Type B pancreatic cell (in vitro differentiated cells): ENCODE results near the gene PYGM. TPM values are rescaled to one million over a fixed set of nuclear protein-coding genes. Genes with fewer than 3 reads are reported as not detected.

ENCODE experiments used
- DNase-seq: peaks from one replicate; pipeline ENCODE4 v3.0.0; 2021; ENCODE audit warnings: mixed read lengths; ENCODE audit not compliant: unreplicated experiment; ENCODE audit errors: extremely low spot score
- H3K27ac Mint-ChIP-seq: 2 replicates; pipeline ENCODE4 v1.8.0; 2021; ENCODE audit warnings: mild to moderate bottlenecking, mixed read lengths
- H3K27me3 Mint-ChIP-seq: 2 replicates; pipeline ENCODE4 v1.8.0; 2021; ENCODE audit warnings: mixed read lengths
- H3K36me3 Mint-ChIP-seq: 2 replicates; pipeline ENCODE4 v1.8.0; 2021; ENCODE audit warnings: mixed read lengths
- H3K4me1 Mint-ChIP-seq: one replicate; pipeline ENCODE4 v1.8.0; 2021; ENCODE audit warnings: mixed read lengths; ENCODE audit not compliant: unreplicated experiment
- H3K4me3 Mint-ChIP-seq: 2 replicates; pipeline ENCODE4 v1.8.0; 2021; ENCODE audit warnings: mild to moderate bottlenecking, mixed read lengths
- H3K9me3 Mint-ChIP-seq: 2 replicates; pipeline ENCODE4 v1.8.0; 2021; ENCODE audit warnings: mixed read lengths
- CTCF ChIP-seq: fragments of 200-600 bp; sonication (generic); conservative IDR thresholded peaks from 2 replicates; pipeline ENCODE4 v1.5.0; 2021; ENCODE audit warnings: antibody characterized with exemption, mild to moderate bottlenecking
- total RNA-seq: library from RNA; stranded (reverse); gene quantifications from 2 replicates; pipeline ENCODE4 v1.2.1, GENCODE V29; 2021; ENCODE audit warnings: low replicate concordance

The PYGM gene
- total RNA-seq, 1 donor from 2014 or later = 239 TPM

DNA sequence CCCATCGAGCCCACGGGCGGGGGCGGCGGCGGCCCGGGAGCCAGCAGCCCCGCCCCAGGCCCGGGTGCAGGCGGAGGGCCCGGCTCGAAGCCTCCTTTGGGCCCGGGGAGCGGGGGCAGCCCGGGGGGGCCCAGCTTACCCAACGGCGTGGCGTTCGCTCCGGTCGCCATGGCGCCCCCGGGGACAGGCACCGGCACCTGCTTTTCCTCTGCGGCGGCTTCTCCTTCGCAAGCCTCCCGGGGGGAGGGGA, 18.4 kb upstream of the PYGM start:
- H3K4me1 Mint-ChIP-seq = peaks cover 21% of the 10 kb centered on the region
- H3K9me3 Mint-ChIP-seq = no peaks in the 10 kb centered on the region
- peaks cover 36% of the 10 kb centered on the region for H3K36me3 Mint-ChIP-seq
- H3K4me3 Mint-ChIP-seq = peak overlapping the region; percentile 92
- no peak for DNase-seq
- H3K27ac Mint-ChIP-seq = no peak overlapping the region
- no peak for TF ChIP-seq CTCF
- H3K27me3 Mint-ChIP-seq = peaks cover 3% of the 10 kb centered on the region

DNA sequence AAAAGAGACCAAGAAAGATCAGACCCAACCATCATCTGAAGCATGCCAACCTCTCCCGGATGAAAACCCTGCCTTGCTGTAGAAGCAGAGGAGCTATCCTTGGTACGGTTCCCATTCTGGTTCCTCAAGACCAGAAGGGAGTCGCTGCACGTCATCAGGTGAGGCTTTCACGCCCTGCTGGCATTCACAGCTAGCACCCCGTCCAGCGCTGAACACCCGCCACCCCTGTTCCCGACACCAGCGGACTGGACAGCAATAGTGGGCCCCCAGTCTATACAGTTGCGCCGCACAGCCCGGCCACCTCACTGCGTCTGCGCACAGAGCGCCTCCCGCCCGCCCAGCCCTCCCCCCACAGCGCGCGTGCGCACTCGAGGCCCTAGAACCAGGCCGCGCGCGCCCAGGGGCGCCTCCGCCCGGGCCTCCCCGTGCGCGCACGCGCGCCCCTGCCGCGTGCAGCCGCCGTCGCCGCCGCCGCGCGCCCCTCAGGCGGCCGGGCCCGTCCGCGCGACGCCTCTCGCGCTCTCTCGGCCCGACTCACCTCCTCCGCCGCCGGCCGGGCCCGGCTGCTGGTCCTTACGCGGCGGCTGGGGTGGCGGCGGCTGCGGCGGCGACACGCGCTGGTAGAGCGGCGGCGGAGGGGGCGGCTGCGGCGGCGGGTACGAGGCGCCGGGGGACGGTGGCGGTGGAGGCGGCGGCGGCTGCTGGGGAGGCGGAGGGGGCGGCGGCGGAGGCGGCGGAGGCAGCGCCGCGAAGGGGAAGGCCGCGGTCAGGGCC, 17.9 kb upstream of the PYGM start:
- no peak for DNase-seq
- TF ChIP-seq CTCF = no peak
- Mint-ChIP-seq H3K4me3 (peak overlapping the region; percentile 97), H3K4me1 (peaks cover 21% of the 10 kb centered on the region), H3K27me3 (peaks cover 3% of the 10 kb centered on the region), H3K36me3 (peaks cover 39% of the 10 kb centered on the region), H3K9me3 (no peaks in the 10 kb centered on the region), H3K27ac (peak overlapping the region; percentile 96)

DNA sequence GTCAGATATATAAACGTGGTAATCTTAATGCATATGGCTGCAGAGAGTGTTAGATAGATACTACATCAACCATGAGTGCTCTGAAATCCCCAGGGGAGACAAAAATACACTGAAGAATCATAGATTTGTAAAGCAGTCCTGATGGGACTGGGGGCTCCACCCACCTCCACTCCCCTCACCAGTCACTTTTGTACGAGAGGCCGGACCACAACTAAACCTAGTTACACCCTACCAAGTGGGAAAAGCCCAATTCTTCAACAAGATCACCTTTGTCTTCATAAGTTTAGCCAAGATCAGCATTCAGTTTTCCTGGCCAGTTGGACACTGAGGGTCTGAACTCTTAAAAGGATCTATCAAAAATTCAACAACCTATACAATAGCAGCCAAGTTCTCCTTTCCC, 17.1 kb upstream of the PYGM start:
- peak overlapping the region; percentile 97 for H3K4me3 Mint-ChIP-seq
- peaks cover 3% of the 10 kb centered on the region for H3K27me3 Mint-ChIP-seq
- peak overlapping the region; percentile 96 for H3K27ac Mint-ChIP-seq
- H3K4me1 Mint-ChIP-seq = peaks cover 23% of the 10 kb centered on the region
- DNase-seq = no peak
- no peaks in the 10 kb centered on the region for H3K9me3 Mint-ChIP-seq
- TF ChIP-seq CTCF = no peak
- peaks cover 47% of the 10 kb centered on the region for H3K36me3 Mint-ChIP-seq

- peaks cover 28% of the 10 kb centered on the region for H3K4me1 Mint-ChIP-seq
- no peak for TF ChIP-seq CTCF
Observed at GRCh38 chr11:64776425-64776824, 16.7 kb upstream of the PYGM start.

DNA sequence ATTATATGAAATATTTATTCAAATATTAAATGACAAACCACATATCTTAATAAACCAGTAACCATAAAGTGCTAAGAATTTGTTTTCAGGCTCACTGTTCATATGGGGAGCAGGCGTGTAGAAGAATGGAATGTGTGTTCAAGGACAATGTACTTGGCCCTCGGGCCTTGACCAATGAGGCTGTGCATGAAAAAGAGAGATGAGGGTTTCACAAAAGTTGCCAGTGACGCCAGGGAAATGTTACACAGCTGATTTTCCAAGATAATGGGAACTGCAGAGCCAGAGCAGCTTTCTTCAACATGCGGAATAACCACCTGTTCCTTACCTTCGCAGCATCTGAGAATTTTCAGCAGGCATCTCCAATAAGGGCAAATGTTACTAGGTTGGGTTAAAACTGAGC, 14.4 kb upstream of the PYGM start:
- peaks cover 29% of the 10 kb centered on the region for H3K4me1 Mint-ChIP-seq
- no peaks in the 10 kb centered on the region for H3K9me3 Mint-ChIP-seq
- H3K36me3 Mint-ChIP-seq = peaks cover 66% of the 10 kb centered on the region
- no peak overlapping the region for H3K27ac Mint-ChIP-seq
- H3K4me3 Mint-ChIP-seq = peak overlapping the region; percentile 17
- TF ChIP-seq CTCF = no peak
- no peak for DNase-seq
- H3K27me3 Mint-ChIP-seq = peaks cover 3% of the 10 kb centered on the region

More at GRCh38 chr11:64776425-64776824, 16.7 kb upstream of the PYGM start:
- Mint-ChIP-seq H3K27ac (peak overlapping the region; percentile 96), H3K36me3 (peaks cover 51% of the 10 kb centered on the region), H3K4me3 (peak overlapping the region; percentile 97), H3K9me3 (no peaks in the 10 kb centered on the region), H3K27me3 (peaks cover 3% of the 10 kb centered on the region)
- no peak for DNase-seq
